Inflammatory macrophage treated with lipopolysaccharide for 4 hours (primary cell): Measurements from ENCODE around the gene HTR3A.

Experiments
- DNase-seq: peaks from one replicate; pipeline ENCODE4 v3.0.0-alpha.2; 2020

HTR3A gene

DNA sequence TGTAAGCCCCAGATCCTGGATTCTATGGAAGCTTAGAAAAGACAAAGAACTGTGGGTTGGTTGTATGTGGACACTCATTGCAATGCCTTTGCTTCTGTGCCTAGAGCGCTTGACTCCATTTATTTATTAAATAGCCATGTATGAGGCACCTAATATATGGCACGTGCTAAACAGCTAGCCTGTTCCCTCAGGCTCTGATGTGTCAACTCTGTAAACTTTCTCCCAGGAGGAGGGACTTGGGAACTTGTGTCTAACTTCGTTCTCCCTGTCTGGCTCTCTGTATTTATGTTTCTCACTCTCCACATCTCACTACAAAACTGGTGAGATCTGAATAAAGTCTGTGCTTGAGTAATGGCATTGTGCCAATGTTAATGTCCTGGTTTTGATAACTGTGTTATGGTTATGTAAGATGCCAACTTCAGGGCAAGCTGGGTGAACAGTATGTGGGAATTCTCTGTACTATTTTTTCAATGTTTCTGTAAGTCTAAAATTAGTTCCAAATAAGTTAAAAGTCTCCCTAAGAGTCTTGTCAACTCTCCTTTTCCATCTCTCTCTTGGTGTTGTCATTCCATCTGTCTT is 50.5 kb downstream of the HTR3A start:
- DNase-seq = no peak

GRCh38 chr11:114026355-114026754 is 51.4 kb downstream of the HTR3A start:
- DNase-seq = no peak

DNA sequence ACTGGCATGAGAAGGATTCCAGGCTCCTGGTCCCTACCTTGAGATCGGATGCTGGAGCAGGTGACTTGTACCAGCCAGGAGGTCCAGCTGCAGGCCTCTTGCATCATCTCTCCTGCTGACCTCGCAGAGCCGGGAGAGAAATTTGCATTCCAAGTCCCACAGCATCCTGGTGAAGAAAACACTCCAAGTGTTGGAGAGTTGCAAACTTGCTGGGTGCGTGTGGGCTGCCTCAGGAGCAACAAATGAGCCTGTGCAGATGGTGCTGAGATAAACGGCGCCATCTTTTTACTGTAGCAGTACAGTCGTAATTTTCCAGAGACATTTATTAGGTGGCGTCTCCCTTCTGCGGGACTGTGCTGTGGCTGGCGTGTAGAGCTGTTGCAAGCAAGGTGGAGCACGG is 52.5 kb downstream of the HTR3A start:
- DNase-seq = no peak

GRCh38 chr11:114027926-114028325 is 53.0 kb downstream of the HTR3A start:
- DNase-seq = no peak

DNA sequence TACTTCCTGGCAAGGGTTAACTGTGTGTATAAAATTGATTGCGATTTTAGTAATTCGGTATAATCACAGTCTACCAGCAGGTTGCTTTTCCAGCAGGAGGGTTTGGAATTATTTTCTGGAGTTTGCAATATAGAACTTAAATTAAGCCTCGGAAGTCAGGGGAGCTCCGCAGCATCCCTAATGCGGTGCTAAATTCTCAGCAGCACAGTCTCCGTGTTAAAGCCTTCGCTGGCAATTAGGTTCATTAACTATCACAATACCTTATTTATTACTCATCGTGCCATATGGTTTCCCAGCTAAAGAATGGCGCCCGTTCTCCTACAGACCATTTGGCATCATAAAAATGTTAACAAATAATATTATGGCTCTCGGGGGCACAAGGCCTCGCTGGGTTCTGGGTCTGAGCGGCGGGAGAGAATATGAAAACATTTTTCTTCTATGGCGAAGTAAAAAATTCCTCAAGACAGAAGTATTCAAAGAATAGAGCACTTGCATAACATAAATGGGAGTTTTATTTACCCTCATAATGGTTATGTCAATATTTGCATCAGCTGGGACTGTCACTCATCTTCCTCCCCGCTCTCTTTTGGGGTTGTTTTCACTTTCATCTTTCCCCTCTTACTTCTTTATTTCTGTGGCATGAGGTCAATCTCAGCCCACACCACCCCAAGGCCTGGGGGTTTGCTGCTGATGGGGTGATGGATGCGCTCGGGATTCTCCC is 56.5 kb downstream of the HTR3A start:
- peak; percentile 65 for DNase-seq

- peak; percentile 69 for DNase-seq
Measured at GRCh38 chr11:114031967-114032320, 57.0 kb downstream of the HTR3A start.

- DNase-seq = peak; percentile 41
Measured at GRCh38 chr11:114033066-114033465, 58.2 kb downstream of the HTR3A start.

- no peak for DNase-seq
Measured at GRCh38 chr11:114033572-114033971, 58.7 kb downstream of the HTR3A start.

GRCh38 chr11:114034956-114035355 is 60.0 kb downstream of the HTR3A start:
- no peak for DNase-seq

DNA sequence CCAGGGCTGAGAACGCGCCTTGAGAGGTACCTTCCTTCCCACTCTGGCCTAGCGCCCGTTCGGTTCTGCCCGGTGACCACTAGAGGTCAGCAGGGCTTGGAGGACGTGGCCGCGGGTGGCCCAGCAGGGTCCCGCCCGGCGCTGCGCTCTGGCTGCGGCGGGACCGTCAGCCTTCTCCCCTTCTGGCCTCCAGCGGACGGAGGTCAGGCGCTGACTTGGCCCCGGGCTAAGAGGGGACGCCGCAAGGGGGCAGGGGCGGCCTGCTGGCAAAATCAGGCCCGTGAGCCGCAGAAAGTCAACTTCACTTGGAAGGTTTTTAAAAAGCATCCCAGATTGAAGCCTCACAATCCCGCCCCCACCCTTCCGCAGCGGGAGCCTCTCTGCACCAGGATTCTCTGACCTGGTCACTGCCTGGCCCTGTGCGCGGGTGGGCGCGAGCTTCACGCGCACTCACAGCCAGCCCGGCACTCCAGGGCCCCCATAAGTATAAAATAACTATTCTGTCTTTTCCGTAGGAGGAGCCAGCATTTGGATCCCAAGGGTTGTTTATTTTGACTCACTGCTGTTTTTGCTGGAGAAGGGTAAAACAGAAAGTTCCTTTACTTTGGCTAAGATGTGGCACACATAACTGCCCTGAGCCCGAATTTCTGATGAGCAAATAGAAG is 61.4 kb downstream of the HTR3A start:
- DNase-seq = peak; percentile 58

- no peak for DNase-seq
Measured at GRCh38 chr11:114036958-114037357, 62.0 kb downstream of the HTR3A start.

DNA sequence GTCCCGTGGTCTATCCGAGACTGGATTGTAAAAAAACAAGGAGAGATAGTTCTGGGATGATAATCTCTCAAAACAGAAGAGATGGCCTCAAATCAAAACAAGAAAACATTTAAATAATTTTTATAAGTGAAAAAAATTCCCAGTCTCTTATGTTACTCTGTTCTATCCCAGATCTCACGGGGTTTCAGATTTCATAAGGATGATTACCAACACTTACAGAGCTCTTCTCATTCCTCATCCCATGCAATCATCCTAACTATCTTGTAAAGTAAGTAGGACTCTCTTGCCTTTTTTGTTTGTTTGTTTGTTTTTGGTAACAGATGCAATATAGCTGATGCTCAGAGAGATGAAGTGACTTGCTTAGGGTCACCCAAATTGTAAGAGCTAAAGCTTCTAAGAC is 64.6 kb downstream of the HTR3A start:
- no peak for DNase-seq
